ENCODE results near the gene FAM200C.

DNA sequence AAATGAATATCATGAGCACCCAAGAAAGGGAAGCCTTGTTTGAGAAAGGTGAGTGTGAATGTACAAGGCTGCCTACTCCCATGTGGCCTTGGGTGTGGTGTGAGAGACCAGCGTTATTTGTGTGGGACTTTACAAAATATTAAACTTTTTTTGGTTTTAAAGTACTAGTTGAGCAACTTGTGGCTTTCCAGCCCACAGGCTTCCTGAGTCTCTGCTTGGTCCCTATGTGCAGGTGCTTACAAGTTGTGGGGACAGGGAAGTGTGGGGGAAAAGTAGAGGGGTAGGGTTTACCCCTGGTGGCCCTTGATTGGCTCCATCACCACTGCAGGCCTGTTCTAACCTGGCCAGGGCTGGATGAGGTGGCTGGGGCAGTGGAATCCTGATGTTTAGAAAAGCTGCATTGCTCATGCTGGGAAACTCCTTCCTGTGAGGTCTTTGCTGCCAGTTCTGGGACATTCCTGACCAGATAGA lies 41.5 kb upstream of the FAM200C start:
- TF ChIP-seq CTCF (IDR thresholded peaks at IDR 0.05) = no peak
- TF ChIP-seq POLR2A (IDR thresholded peaks at IDR 0.05) = no peak

Data from ovary (tissue), 3 donors.